ENCODE measurements around the gene SERPINA5.

- TF ChIP-seq CTCF (IDR thresholded peaks at IDR 0.05) (no peak), EP300 (IDR thresholded peaks at IDR 0.05) (no peak), POLR2A (IDR thresholded peaks at IDR 0.05) (no peak)
Measured at GRCh38 chr14:94558842-94559241, 22.4 kb upstream of the SERPINA5 start.

Measured in gastroesophageal sphincter (tissue), 3 donors.